Psoas muscle (tissue), 8 donors: ENCODE results near the gene ARHGAP45. TPM values are rescaled to one million over a fixed set of nuclear protein-coding genes. Genes with fewer than 3 reads are reported as not detected.

Source experiments
- ATAC-seq, 4 donors: fragments of 200-7000 bp; cut with Tn5 transposase; one replicate each; pipeline ENCODE4 v1.9.1; 2020; ENCODE audit warnings: moderate library complexity in 3 of 4, mild to moderate bottlenecking in 2 of 4
- DNase-seq, 2 donors: peaks; one replicate each; pipeline ENCODE4 v3.0.0-alpha.2; 2020
- H3K27ac ChIP-seq: fragments of 200-600 bp; one replicate; pipeline ENCODE4 v1.8.0; 2022
- H3K27me3 ChIP-seq, 3 donors: fragments of 200-600 bp in 1 of 3; one replicate each; pipeline versions ENCODE4 v1.6.1 to v1.8.0; 2013 to 2022; ENCODE audit warnings: low read length in 2 of 3, mild to moderate bottlenecking in 2 of 3, moderate library complexity in 1 of 3; ENCODE audit not compliant: insufficient read depth in 3 of 3
- H3K36me3 ChIP-seq, 2 donors: fragments of 200-600 bp in 1 of 2; one replicate each; pipeline versions ENCODE4 v1.6.1 to v1.8.0; 2013 to 2022; ENCODE audit warnings: low read depth in 1 of 2, mild to moderate bottlenecking in 1 of 2, moderate library complexity in 1 of 2; ENCODE audit not compliant: insufficient read depth in 1 of 2
- H3K4me1 ChIP-seq: fragments of 200-600 bp; one replicate; pipeline ENCODE4 v1.8.0; 2022
- H3K4me3 ChIP-seq: fragments of 200-600 bp; one replicate; pipeline ENCODE4 v1.8.0; 2022; ENCODE audit warnings: mild to moderate bottlenecking
- H3K9me3 ChIP-seq: fragments of 200-600 bp; one replicate; pipeline ENCODE4 v1.8.0; 2022
- WGBS, 3 donors: extraction: QIAGEN DNeasy Blood & Tissue Kit; methylation state at CpG; one replicate each; pipeline versions ENCODE4 v1.1.6 to v1.1.7; 2013; 5-methylcytosine and 5-hydroxymethylcytosine counted together
- intact Hi-C, 2 donors: fragments of 100-400 bp; cut with DNase I; formaldehyde crosslinking; loops; one replicate each; pipeline versions ENCODE4 v1.11.0 to v1.14.2; 2022
- polyA plus RNA-seq, 3 donors: library from polyadenylated mRNA; stranded (reverse); fragments of 200-250 nt; gene quantifications; one replicate each; pipeline ENCODE4 v1.2.3, GENCODE V29; 2013
- total RNA-seq, 4 donors: library from RNA; stranded (reverse); fragmentation: NEBNext Ultra II Directional in 2 of 4; extraction: Animal tissue kit (Norgen Biotek cat#: 25700) in 2 of 4; gene quantifications; one replicate each; pipeline versions ENCODE4 v1.2.1 to v1.2.4, GENCODE V29; 2021 to 2023
- TF ChIP-seq, protein P1 (sequence below): fragments of 200-600 bp; IDR thresholded peaks from one replicate; pipeline ENCODE4 v1.8.0; 2022; ENCODE audit warnings: antibody characterized with exemption
- donor health status: healthy with polysubstance abuse.
- donor health status: DM: no; HTN: no; CAD: no; lungs with moderate emphysema.
- donor health status: Bipolar disorder and iron deficiency.
- donor health status: healthy.
- donor health status: DM: yes; HTN: yes; CAD: no.
- donor health status: DM: no; HTN: no; CAD: no.
- donor health status: DM: no; HTN: no; CAD: no.
- donor health status: DM: yes; HTN: yes; CAD: no.

ARHGAP45 gene
- total and polyA plus RNA-seq, 7 donors = 1.2 to 4.0 (median 2.0) TPM

DNA sequence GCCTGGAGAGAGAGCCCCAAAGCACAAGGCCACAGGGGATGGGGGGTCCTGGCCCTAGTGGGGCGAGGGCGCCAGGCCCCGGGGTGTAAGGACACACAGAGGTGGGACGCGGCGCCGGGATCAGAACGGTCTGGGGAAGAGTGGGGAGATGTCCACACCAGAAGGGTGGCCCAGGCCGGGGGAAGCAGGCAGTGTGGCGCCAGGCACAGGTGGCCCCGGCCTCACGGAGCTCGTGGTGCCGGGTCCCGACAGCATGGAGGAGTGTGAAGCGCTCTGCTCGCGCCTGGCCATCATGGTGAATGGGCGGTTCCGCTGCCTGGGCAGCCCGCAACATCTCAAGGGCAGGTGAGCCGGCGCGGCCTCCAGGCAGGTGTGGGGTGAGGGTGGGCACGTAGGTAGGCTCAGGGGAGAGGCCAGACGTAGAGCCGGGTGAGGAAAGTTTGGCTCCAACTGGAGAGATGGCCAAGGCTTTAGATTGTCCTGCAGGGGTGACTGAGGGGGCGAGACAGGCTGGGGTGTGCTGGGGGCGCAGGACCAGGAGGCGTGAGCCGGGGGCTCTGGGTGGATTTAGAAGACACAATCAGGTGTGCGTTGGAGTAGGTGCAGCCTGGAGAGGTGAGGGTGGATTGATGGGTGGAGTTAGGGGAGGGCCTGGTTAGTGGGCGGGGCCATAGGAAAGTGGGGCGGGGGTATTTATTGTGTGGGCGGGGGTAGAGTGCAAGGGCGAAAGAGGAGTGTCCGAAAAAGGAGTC, 2.9 kb upstream of the ARHGAP45 start:
- H3K4me1 ChIP-seq = peaks cover 20% of the 10 kb centered on the region
- DNase-seq (peak in 1 of 2 donors; percentile 13), ATAC-seq (no peak)
- H3K27me3 ChIP-seq = peaks cover 0 to 43% (median 18%) of the 10 kb centered on the region in 3 donors
- intact Hi-C loops = no loop called here
- no peak overlapping the region for H3K27ac ChIP-seq
- H3K9me3 ChIP-seq = no peaks in the 10 kb centered on the region
- WGBS, 3 donors = 60 to 86% (median 72%) methylated on average over 36 to 37 of the region's 37 CpGs
- TF ChIP-seq, protein P1, sequence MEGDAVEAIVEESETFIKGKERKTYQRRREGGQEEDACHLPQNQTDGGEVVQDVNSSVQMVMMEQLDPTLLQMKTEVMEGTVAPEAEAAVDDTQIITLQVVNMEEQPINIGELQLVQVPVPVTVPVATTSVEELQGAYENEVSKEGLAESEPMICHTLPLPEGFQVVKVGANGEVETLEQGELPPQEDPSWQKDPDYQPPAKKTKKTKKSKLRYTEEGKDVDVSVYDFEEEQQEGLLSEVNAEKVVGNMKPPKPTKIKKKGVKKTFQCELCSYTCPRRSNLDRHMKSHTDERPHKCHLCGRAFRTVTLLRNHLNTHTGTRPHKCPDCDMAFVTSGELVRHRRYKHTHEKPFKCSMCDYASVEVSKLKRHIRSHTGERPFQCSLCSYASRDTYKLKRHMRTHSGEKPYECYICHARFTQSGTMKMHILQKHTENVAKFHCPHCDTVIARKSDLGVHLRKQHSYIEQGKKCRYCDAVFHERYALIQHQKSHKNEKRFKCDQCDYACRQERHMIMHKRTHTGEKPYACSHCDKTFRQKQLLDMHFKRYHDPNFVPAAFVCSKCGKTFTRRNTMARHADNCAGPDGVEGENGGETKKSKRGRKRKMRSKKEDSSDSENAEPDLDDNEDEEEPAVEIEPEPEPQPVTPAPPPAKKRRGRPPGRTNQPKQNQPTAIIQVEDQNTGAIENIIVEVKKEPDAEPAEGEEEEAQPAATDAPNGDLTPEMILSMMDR = no peak
- peaks cover 0 to 4% of the 10 kb centered on the region in 2 donors for H3K36me3 ChIP-seq
- no peak overlapping the region for H3K4me3 ChIP-seq

DNA sequence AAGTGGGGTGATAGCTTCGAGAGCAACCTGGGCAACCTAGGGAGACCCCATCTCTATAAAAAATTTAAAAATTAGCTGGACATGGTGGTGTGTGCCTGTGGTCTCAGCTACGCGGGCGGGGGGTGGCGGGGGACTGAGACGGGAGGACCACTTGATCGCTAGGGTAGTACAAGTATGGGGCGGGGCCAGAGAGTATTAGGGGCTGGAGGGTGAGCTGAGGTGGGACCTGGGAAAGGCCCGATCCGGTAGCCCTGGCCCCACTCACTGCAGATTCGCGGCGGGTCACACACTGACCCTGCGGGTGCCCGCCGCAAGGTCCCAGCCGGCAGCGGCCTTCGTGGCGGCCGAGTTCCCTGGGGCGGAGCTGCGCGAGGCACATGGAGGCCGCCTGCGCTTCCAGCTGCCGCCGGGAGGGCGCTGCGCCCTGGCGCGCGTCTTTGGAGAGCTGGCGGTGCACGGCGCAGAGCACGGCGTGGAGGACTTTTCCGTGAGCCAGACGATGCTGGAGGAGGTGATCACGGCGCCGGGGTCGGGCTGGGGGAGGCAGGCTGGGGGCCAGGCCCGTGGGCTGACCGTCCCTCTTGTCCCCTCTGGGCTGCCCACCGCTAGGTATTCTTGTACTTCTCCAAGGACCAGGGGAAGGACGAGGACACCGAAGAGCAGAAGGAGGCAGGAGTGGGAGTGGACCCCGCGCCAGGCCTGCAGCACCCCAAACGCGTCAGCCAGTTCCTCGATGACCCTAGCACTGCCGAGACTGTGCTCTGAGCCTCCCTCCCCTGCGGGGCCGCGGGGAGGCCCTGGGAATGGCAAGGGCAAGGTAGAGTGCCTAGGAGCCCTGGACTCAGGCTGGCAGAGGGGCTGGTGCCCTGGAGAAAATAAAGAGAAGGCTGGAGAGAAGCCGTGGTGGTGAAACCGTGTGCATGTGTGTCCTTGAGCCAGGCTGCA, 2.0 kb upstream of the ARHGAP45 start:
- Histone ChIP-seq H3K4me3 (no peak overlapping the region), H3K4me1 (peaks cover 20% of the 10 kb centered on the region), H3K27me3 (peaks cover 0 to 52% (median 27%) of the 10 kb centered on the region in 3 donors), H3K9me3 (no peaks in the 10 kb centered on the region), H3K27ac (no peak overlapping the region), H3K36me3 (no peaks in the 10 kb centered on the region)
- DNase-seq = peak; percentile 76 to 82
- intact Hi-C loops = no loop called here
- peak; percentile 72 to 87 (median 79) for ATAC-seq
- TF ChIP-seq, protein P1 = peak; percentile 78
- WGBS, 3 donors = 7 to 10% (median 9%) methylated on average over 53 to 60 of the region's 60 CpGs

DNA sequence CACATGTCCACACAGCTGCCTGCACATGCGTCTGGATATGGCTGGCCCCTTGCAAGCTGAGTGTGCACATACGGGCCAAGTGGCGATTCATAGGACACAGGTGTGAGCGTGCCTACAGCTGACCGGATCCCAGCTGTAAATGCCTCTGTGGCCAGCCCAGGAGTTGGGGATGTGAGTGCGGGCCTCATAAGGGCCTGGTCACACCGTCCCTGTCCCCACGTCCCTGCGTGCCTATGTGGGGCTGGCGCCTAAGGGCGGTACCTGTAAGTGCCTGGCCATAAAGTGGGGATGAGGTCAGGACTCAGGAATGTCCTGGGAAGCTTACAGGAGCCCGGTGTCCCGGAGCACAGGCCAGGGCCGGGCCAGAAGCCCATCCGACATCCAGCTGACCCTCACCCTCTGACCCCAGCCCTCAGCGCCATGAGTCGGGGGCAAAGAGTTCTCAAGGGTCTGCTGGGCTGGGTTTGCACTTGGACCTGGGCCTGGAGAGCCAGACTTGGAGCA, 1.3 kb upstream of the ARHGAP45 start:
- peak; percentile 10 to 24 (median 11) for ATAC-seq
- intact Hi-C loops = no loop called here

DNA sequence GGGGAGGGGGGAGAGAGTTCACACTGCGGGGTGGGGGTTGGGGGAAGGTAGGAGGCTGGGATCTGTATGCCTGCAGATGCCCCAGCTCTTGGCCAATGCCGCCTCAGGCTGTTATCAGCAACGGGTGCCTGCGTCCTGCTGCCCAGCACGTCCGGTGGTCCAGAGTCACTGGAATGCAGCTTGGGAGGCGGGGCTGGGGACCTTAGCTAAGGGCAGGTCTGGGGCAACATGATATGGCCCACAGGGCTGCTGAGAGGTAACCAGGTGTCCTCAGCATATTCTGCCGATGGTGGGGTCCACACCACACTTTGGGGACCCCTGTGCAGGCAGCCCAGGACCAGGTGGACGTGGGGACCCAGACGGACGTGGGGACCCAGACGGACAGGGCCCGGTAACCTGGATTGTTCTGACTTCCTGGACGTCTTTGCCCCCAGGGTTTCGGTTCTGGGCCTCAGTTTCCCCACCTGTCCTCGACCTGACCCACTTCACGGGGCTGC, 668 bp upstream of the ARHGAP45 start:
- WGBS, 3 donors = 41 to 48% (median 46%) methylated on average over 15 to 17 of the region's 17 CpGs
- TF ChIP-seq, protein P1 = no peak
- H3K9me3 ChIP-seq = no peaks in the 10 kb centered on the region
- H3K4me1 ChIP-seq = peaks cover 20% of the 10 kb centered on the region
- no peak for DNase-seq
- H3K27ac ChIP-seq = no peak overlapping the region
- no peak for ATAC-seq
- intact Hi-C loops = no loop called here
- peak overlapping the region; percentile 53 for H3K4me3 ChIP-seq
- H3K27me3 ChIP-seq = peaks cover 0 to 66% (median 35%) of the 10 kb centered on the region in 3 donors
- no peaks in the 10 kb centered on the region for H3K36me3 ChIP-seq

More for the DNA sequence above, 1.3 kb upstream of the ARHGAP45 start:
- no peak overlapping the region for H3K27ac ChIP-seq
- H3K36me3 ChIP-seq = no peaks in the 10 kb centered on the region
- DNase-seq = no peak
- H3K4me3 ChIP-seq = no peak overlapping the region
- 32 to 40% (median 40%) methylated on average over 17 of the region's 17 CpGs for WGBS, 3 donors
- H3K27me3 ChIP-seq = peaks cover 0 to 59% (median 29%) of the 10 kb centered on the region in 3 donors
- peaks cover 20% of the 10 kb centered on the region for H3K4me1 ChIP-seq
- TF ChIP-seq, protein P1 = no peak
- H3K9me3 ChIP-seq = no peaks in the 10 kb centered on the region
